GM06990 (cell line): Measurements from ENCODE around the gene GREM2.

Experiments used
- DNase-seq: peaks from one replicate; pipeline ENCODE4 v3.0.0-alpha.2; 2011; ENCODE audit not compliant: insufficient read length; ENCODE audit errors: extremely low read depth
- H3K27me3 ChIP-seq: replicated peaks from 2 replicates; pipeline ENCODE4 v1.6.0; 2011; ENCODE audit warnings: low read length; ENCODE audit not compliant: control insufficient read depth, insufficient read depth
- H3K36me3 ChIP-seq: 2 replicates; pipeline ENCODE4 v1.5.1; 2011; ENCODE audit warnings: low read length; ENCODE audit not compliant: control insufficient read depth, insufficient read depth
- H3K4me3 ChIP-seq: replicated peaks from 2 replicates; pipeline ENCODE4 v1.5.1; 2011; ENCODE audit warnings: low read depth, mild to moderate bottlenecking, control low read depth, low read length
- TF ChIP-seq, protein P1 (sequence below): IDR thresholded peaks from 2 replicates; pipeline ENCODE4 v1.5.1; 2011; ENCODE audit warnings: low read length, control low read depth, mild to moderate bottlenecking, inconsistent platforms; ENCODE audit not compliant: insufficient read depth, poor library complexity, severe bottlenecking

Gene GREM2

DNA sequence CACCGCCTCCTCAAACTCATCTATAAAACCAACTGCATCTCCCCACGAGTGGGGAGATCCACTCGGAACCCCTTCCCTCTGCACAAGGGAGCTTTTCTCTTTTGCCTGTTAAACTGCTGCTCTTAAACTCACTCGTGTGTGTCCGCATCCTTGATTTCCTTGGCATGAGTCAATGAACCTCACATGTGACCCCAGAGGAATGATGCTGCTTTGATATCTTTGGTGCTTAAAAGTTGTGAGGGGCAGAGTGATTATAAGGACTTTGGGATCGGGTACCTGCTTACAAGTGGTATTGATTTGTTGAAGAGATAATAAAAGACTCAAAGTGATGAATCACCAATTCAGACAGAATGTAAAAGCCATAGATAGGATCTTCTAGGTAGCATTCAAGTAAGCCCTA, 125.3 kb downstream of the GREM2 start:
- no peak overlapping the region for H3K4me3 ChIP-seq
- TF ChIP-seq, protein P1, sequence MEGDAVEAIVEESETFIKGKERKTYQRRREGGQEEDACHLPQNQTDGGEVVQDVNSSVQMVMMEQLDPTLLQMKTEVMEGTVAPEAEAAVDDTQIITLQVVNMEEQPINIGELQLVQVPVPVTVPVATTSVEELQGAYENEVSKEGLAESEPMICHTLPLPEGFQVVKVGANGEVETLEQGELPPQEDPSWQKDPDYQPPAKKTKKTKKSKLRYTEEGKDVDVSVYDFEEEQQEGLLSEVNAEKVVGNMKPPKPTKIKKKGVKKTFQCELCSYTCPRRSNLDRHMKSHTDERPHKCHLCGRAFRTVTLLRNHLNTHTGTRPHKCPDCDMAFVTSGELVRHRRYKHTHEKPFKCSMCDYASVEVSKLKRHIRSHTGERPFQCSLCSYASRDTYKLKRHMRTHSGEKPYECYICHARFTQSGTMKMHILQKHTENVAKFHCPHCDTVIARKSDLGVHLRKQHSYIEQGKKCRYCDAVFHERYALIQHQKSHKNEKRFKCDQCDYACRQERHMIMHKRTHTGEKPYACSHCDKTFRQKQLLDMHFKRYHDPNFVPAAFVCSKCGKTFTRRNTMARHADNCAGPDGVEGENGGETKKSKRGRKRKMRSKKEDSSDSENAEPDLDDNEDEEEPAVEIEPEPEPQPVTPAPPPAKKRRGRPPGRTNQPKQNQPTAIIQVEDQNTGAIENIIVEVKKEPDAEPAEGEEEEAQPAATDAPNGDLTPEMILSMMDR = no peak
- no peak for DNase-seq
- no peaks in the 10 kb centered on the region for H3K27me3 ChIP-seq
- H3K36me3 ChIP-seq = no peaks in the 10 kb centered on the region

DNA sequence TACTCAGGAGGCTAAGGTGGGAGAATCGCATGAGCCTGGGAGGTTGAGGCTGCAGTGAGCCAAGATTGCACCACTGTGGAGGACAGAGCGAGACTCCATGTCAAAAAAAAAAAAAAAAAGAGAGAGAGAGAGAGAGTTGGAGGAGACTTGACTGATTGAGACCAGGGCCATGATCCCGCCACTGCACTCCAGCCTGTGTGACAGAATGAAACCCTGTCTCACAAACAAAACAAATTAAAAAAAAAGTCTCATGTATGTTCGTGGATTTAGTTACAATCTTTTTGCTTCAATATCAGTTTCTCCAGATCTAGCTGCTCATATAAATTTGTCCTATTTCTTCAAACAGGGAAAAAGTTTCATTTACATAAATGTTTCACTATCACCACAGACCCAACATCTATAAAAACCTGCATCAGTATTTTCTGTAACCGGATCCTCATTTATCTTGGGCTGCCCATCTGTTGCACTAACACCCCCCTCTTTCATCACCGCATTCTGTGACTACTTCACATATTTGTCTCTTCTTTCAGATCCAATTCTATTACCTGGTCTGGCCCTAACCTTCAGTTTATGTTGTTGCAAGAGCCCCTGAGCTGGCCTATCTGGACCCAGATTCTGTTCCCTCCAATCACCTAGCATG, 127.0 kb downstream of the GREM2 start:
- no peak overlapping the region for H3K4me3 ChIP-seq
- H3K36me3 ChIP-seq = no peaks in the 10 kb centered on the region
- DNase-seq = no peak
- TF ChIP-seq, protein P1 = no peak
- H3K27me3 ChIP-seq = no peaks in the 10 kb centered on the region

DNA sequence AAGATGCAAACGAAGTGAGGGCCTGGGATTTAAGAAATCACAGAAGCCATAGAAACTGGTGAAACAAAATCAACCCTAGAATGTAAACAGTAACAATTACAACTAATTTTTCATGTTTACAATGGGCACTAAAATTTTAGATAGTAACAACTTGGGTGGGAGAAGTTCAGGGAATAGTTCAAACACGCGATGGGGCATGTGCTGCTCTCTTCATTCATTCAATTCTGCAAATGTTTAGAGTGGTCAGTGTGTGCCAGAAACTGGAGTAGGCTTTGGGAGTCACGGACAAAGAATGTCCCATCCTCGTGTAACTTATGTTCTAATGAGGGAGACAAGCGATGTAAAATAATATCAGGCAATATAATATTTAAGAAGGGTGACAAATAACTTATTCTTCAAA, 133.4 kb downstream of the GREM2 start:
- TF ChIP-seq, protein P1 = no peak
- no peak for DNase-seq

DNA sequence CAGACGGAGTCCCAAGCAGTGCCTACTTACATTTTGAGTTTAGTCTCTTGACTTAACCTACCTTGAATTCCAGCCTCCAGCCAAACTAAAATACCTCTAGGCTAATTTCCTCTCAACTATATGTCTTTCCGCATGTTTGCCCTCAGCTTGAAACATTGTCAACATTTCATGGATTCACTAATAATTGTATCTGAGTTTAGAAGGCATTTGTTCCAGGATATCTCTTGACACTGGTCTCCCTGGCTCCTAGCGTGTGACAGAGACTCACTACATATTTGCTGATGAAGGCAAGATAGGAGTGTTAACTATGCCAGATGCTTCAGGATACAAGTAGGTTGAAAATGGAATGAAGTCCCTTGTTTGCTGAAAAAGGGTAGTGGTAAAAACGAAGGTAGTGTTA, 136.1 kb downstream of the GREM2 start:
- TF ChIP-seq, protein P1 = no peak
- Histone ChIP-seq H3K27me3 (no peaks in the 10 kb centered on the region), H3K36me3 (no peaks in the 10 kb centered on the region), H3K4me3 (no peak overlapping the region)
- DNase-seq = no peak

More for the DNA sequence above, 133.4 kb downstream of the GREM2 start:
- Histone ChIP-seq H3K27me3 (no peaks in the 10 kb centered on the region), H3K4me3 (no peak overlapping the region), H3K36me3 (no peaks in the 10 kb centered on the region)

DNA sequence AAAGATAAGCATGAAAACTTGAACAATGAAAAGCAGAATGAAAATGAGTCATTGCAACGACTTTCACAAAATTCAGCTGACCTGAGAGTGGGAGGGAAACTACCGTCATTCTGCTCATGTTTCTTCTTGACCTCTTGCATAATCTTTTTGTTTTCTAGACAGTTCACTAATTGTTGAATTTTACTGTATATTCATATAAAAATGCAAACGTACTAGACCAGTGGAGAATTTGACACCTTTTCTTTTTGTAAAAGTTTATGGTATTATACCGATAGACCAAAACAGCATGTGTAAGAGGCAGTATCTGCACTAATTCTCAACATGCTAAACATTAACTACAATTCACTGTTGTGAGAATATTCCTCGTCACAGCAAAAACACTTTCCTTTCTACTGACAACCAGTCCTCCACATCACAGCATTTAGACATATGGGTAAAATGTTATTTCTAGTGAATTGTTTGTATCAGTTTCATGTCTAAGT, 137.8 kb downstream of the GREM2 start:
- Histone ChIP-seq H3K27me3 (no peaks in the 10 kb centered on the region), H3K4me3 (no peak overlapping the region), H3K36me3 (no peaks in the 10 kb centered on the region)
- TF ChIP-seq, protein P1 = no peak
- no peak for DNase-seq

DNA sequence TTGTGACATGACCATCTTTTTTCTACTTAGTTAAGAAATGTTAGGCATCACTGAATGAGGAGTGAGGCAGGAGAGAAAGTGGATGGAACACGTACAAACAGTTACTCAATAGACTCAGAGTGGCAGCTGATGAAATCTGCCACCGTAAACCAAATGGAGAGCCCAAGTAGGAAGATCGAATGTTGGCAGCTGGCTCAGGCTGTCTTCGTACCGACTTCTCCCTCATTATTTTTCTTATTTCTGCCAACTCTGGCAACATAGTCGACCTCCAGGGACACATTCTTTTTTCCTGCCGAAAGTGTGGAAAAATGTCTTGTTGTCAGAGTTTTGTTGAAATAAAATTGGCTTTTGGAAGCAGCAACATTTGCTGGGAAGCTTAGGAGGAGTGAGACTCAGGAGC, 143.3 kb downstream of the GREM2 start:
- no peak overlapping the region for H3K4me3 ChIP-seq
- DNase-seq = no peak
- H3K36me3 ChIP-seq = no peaks in the 10 kb centered on the region
- no peaks in the 10 kb centered on the region for H3K27me3 ChIP-seq
- TF ChIP-seq, protein P1 = no peak
